Activated T-helper 2 cell treated with anti-CD3 and anti-CD28 coated beads, Interferon-gamma antibody, Interleukin-2, Interleukin-4, amounts not matched to agents 10 μg/mL and 5 μg/mL and 100 μg/mL, durations not matched to agents 14 hours and 24 hours and 36 hours (primary cell): ENCODE measurements around the gene KRTAP10-4. TPM values are rescaled to one million over a fixed set of nuclear protein-coding genes. Genes with fewer than 3 reads are reported as not detected.

Source experiments
- DNase-seq: peaks from one replicate; pipeline ENCODE4 v3.0.0; 2021; ENCODE audit warnings: low spot score
- H3K27ac Mint-ChIP-seq: one replicate; pipeline ENCODE4 v1.8.0; 2021; ENCODE audit warnings: mixed read lengths
- H3K27me3 Mint-ChIP-seq: one replicate; pipeline ENCODE4 v1.8.0; 2021; ENCODE audit warnings: low read depth, mixed read lengths
- H3K36me3 Mint-ChIP-seq: one replicate; pipeline ENCODE4 v1.8.0; 2021; ENCODE audit warnings: low read depth, mixed read lengths
- H3K4me1 Mint-ChIP-seq: one replicate; pipeline ENCODE4 v1.8.0; 2021; ENCODE audit warnings: low read depth, mixed read lengths
- H3K4me3 Mint-ChIP-seq: one replicate; pipeline ENCODE4 v1.8.0; 2021; ENCODE audit warnings: low read depth, mild to moderate bottlenecking, moderate library complexity, mixed read lengths
- H3K9me3 Mint-ChIP-seq: one replicate; pipeline ENCODE4 v1.8.0; 2021; ENCODE audit warnings: mixed read lengths
- intact Hi-C: fragments of 100-400 bp; cut with micrococcal nuclease; formaldehyde crosslinking; loops from one replicate; pipeline ENCODE4 v1.15.1; 2023
- total RNA-seq: library from RNA; stranded (reverse); gene quantifications from 2 replicates; pipeline ENCODE4 v1.2.3, GENCODE V29; 2022

Gene KRTAP10-4
- total RNA-seq, 1 donor from 2014 or later: not detected

DNA sequence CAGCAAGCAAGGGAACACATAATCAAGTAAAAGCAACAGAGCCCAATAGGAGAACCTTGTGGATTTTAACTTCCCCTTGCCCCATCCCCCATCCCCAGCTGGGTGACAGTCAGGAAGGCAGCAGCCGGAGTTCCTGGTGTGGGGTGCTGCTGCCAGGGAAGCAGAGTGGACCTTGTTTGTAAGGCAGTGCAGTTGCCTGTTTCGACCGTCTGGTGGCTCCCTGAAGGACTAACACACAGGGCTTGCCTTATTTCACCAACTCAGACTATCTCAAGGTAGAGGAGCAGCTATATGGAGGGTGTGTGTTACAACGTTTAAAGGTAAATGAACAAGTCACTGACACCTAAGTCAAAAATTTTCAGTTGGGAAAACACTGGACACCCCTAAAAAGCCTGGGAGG lies 45.0 kb downstream of the KRTAP10-4 start:
- no peak for DNase-seq
- intact Hi-C loops: no loop called here
- peaks cover 22% of the 10 kb centered on the region for H3K36me3 Mint-ChIP-seq
- no peak overlapping the region for H3K4me3 Mint-ChIP-seq
- H3K27me3 Mint-ChIP-seq: no peaks in the 10 kb centered on the region
- H3K4me1 Mint-ChIP-seq: peaks cover 8% of the 10 kb centered on the region
- peaks cover 39% of the 10 kb centered on the region for H3K9me3 Mint-ChIP-seq
- peak overlapping the region; percentile 70 for H3K27ac Mint-ChIP-seq

DNA sequence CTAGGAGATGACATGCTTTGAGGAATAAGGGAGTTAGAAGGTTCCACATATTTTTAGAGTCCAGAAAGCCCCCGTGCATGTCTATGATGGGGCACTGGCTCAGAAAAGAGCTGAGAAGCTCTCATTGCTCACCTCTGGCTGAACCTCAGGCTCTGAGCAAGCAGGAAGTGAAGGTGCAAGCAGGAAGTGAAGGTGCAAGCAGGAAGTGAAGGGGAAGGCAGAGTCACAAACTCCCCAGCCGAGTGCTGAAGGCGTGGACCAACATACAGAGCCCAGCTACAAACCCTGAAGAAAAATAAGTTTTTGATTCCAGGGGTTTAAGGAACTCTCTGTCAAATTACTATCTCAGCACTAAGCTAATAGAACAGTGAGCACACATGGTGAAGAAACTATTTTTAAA lies 45.4 kb downstream of the KRTAP10-4 start:
- peaks cover 8% of the 10 kb centered on the region for H3K4me1 Mint-ChIP-seq
- intact Hi-C loops: no loop called here
- peak overlapping the region; percentile 70 for H3K27ac Mint-ChIP-seq
- H3K9me3 Mint-ChIP-seq: peaks cover 43% of the 10 kb centered on the region
- peaks cover 22% of the 10 kb centered on the region for H3K36me3 Mint-ChIP-seq
- H3K27me3 Mint-ChIP-seq: peaks cover under 1% of the 10 kb centered on the region
- peak overlapping the region; percentile 2 for H3K4me3 Mint-ChIP-seq
- DNase-seq: peak; percentile 34

DNA sequence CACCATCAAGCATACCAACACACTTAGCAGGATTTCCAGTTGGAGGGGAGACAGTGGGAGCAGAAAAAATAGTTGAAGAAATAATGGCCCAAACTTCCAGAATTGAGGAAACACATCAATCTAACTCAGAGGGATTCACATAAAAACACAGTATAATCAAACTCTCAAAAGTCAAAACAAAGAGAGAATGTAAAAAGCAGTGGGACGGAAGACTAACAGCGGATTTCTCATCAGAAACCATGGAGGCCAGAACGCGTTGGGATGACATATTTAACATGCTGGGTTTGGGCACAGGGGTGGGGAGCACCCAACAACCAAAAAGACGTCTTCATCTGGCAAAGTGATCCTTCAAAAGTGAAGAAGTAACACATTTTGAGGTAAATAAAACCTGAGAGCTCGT lies 46.4 kb downstream of the KRTAP10-4 start:
- intact Hi-C loops: no loop called here
- peaks cover 8% of the 10 kb centered on the region for H3K4me1 Mint-ChIP-seq
- H3K4me3 Mint-ChIP-seq: no peak overlapping the region
- DNase-seq: no peak
- peaks cover 22% of the 10 kb centered on the region for H3K36me3 Mint-ChIP-seq
- H3K27me3 Mint-ChIP-seq: peaks cover 4% of the 10 kb centered on the region
- peaks cover 53% of the 10 kb centered on the region for H3K9me3 Mint-ChIP-seq
- no peak overlapping the region for H3K27ac Mint-ChIP-seq

DNA sequence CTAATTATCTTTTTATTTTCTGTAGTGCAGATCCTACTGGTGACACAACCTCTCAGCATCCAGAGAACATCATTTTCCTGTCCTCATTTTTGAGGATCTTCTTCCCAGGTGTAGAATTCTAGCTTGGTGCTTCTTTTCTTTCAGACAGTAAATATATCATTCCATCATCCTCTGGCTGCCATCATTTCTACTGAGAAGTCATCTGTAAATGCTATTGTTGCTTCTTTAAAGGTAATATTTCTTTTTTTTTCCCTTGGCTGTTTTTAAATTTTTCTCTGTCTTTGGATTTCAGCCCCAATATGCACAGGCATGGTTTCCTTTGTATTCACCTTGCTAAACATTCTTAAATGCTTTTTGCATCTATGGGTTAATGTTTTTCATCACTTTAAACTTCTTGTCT lies 50.0 kb downstream of the KRTAP10-4 start:
- peaks cover 4% of the 10 kb centered on the region for H3K27me3 Mint-ChIP-seq
- H3K4me1 Mint-ChIP-seq: peaks cover 7% of the 10 kb centered on the region
- no peak overlapping the region for H3K27ac Mint-ChIP-seq
- no peak for DNase-seq
- H3K4me3 Mint-ChIP-seq: no peak overlapping the region
- peaks cover 53% of the 10 kb centered on the region for H3K9me3 Mint-ChIP-seq
- peaks cover 22% of the 10 kb centered on the region for H3K36me3 Mint-ChIP-seq
- intact Hi-C loops: no loop called here

Other genes with a start within 250 kb of the KRTAP10-4 start
- gene CFAP410, start 234.3 kb upstream of the KRTAP10-4 start, total RNA-seq: 13.8 and 15.2 TPM in 2 replicates
- gene TRPM2, start 220.1 kb upstream of the KRTAP10-4 start, total RNA-seq: 6.7 and 7.3 TPM in 2 replicates
- gene LRRC3, start 118.2 kb upstream of the KRTAP10-4 start, total RNA-seq: 2.2 and 2.3 TPM in 2 replicates
- gene KRTAP10-1, start 33.5 kb upstream of the KRTAP10-4 start, total RNA-seq: not detected in 2 replicates
- not detected in 2 replicates for gene KRTAP10-2, start 22.2 kb upstream of the KRTAP10-4 start, total RNA-seq
- gene KRTAP10-3, start 14.9 kb upstream of the KRTAP10-4 start, total RNA-seq: not detected in 2 replicates
- gene KRTAP10-5, start 6.9 kb downstream of the KRTAP10-4 start, total RNA-seq: not detected in 2 replicates
- gene KRTAP10-6, start 18.8 kb downstream of the KRTAP10-4 start, total RNA-seq: not detected in 2 replicates
- not detected in 2 replicates for gene KRTAP10-7, start 26.9 kb downstream of the KRTAP10-4 start, total RNA-seq
- not detected in 2 replicates for gene KRTAP10-8, start 38.4 kb downstream of the KRTAP10-4 start, total RNA-seq
- not detected in 2 replicates for gene KRTAP10-9, start 53.4 kb downstream of the KRTAP10-4 start, total RNA-seq
- not detected in 2 replicates for gene KRTAP10-10, start 63.6 kb downstream of the KRTAP10-4 start, total RNA-seq
- not detected in 2 replicates for gene KRTAP10-11, start 72.7 kb downstream of the KRTAP10-4 start, total RNA-seq
- not detected in 2 replicates for gene KRTAP12-4, start 80.9 kb downstream of the KRTAP10-4 start, total RNA-seq
- not detected in 2 replicates for gene KRTAP12-3, start 84.2 kb downstream of the KRTAP10-4 start, total RNA-seq
- gene KRTAP12-2, start 93.2 kb downstream of the KRTAP10-4 start, total RNA-seq: not detected in 2 replicates
- not detected in 2 replicates for gene KRTAP12-1, start 108.4 kb downstream of the KRTAP10-4 start, total RNA-seq
- not detected in 2 replicates for gene KRTAP10-12, start 123.4 kb downstream of the KRTAP10-4 start, total RNA-seq
- not detected in 2 replicates for gene TSPEAR, start 137.8 kb downstream of the KRTAP10-4 start, total RNA-seq
- 118 and 119 TPM in 2 replicates for gene UBE2G2, start 228.1 kb downstream of the KRTAP10-4 start, total RNA-seq
- gene SUMO3, start 244.3 kb downstream of the KRTAP10-4 start, total RNA-seq: 86.1 and 87.0 TPM in 2 replicates